B cell (primary cell): Measurements from ENCODE around the gene ITPKC. TPM values are rescaled to one million over a fixed set of nuclear protein-coding genes. Genes with fewer than 3 reads are reported as not detected.

ENCODE experiments used
- ATAC-seq: fragments of 200-7000 bp; cut with Tn5 transposase; one replicate; pipeline ENCODE4 v1.10.0; 2021; ENCODE audit warnings: low read depth, mild to moderate bottlenecking, moderate number of reproducible peaks, moderate library complexity
- CTCF ChIA-PET: fragments of 350-600 bp; sonication (Branson Sonifier 250); formaldehyde crosslinking; loops from one replicate; lab custom pipeline; 2021; ENCODE audit warnings: antibody characterized with exemption, inconsistent platforms; lab: Charles Lee
- POLR2A ChIA-PET: fragments of 350-600 bp; sonication (Branson Sonifier 250); formaldehyde crosslinking; loops from one replicate; lab custom pipeline; 2021; ENCODE audit warnings: antibody characterized with exemption; lab: Charles Lee
- DNase-seq: peaks from one replicate; pipeline ENCODE4 v3.0.0; 2013
- H2AFZ ChIP-seq: 2 replicates; pipeline ENCODE4 v1.6.1; 2012; ENCODE audit warnings: mild to moderate bottlenecking, low read depth, low read length; ENCODE audit not compliant: insufficient read depth, poor library complexity, severe bottlenecking
- H3K27ac ChIP-seq, 2 donors: 1 replicate in 1 of 2; 2 replicates in 1 of 2; pipeline ENCODE4 v1.5.1; 2012 to 2013; ENCODE audit warnings: low read length in 2 of 2, mild to moderate bottlenecking in 2 of 2, moderate library complexity in 1 of 2
- H3K27me3 ChIP-seq, 4 experiments: fragments of 200-600 bp in 1 of 4; sonication (generic) in 1 of 4; replicated peaks in 1 of 4; 1 replicate in 2 of 4; 2 replicates in 2 of 4; pipeline versions ENCODE4 v1.6.1 to v1.7.0; 2013 to 2016; ENCODE audit warnings: low read length in 3 of 4, mild to moderate bottlenecking in 2 of 4, mixed read lengths in 1 of 4, moderate library complexity in 1 of 4; ENCODE audit not compliant: insufficient read depth in 4 of 4, control insufficient read depth in 3 of 4; ENCODE audit errors: control extremely low read depth in 1 of 4
- H3K36me3 ChIP-seq, 2 experiments: replicated peaks in 1 of 2; 1 replicate in 1 of 2; 2 replicates in 1 of 2; pipeline versions ENCODE4 v1.6.1 to v1.7.1; 2013; ENCODE audit warnings: low read length in 1 of 2; ENCODE audit not compliant: insufficient read depth in 2 of 2, control insufficient read depth in 1 of 2; ENCODE audit errors: control extremely low read depth in 1 of 2, extremely low read depth in 1 of 2
- H3K4me1 ChIP-seq, 2 donors: fragments of 200-600 bp in 1 of 2; sonication (generic) in 1 of 2; 1 replicate in 1 of 2; 2 replicates in 1 of 2; pipeline versions ENCODE4 v1.5.1 to v1.6.1; 2013 to 2017; ENCODE audit warnings: low read length in 2 of 2; ENCODE audit not compliant: control insufficient read depth in 2 of 2, insufficient read depth in 2 of 2
- H3K4me2 ChIP-seq: replicated peaks from 2 replicates; pipeline ENCODE3; 2012; ENCODE audit warnings: mild to moderate bottlenecking, low read depth, low read length; ENCODE audit not compliant: poor library complexity, severe bottlenecking
- H3K4me3 ChIP-seq, 5 experiments: fragments of 200-600 bp in 1 of 5; sonication (generic) in 1 of 5; 1 replicate in 3 of 5; 2 replicates in 2 of 5; pipeline versions ENCODE4 v1.5.1 to v1.7.0; 2011 to 2016; ENCODE audit warnings: low read length in 4 of 5, mild to moderate bottlenecking in 4 of 5, low read depth in 2 of 5, control low read depth in 1 of 5, moderate library complexity in 1 of 5; ENCODE audit not compliant: insufficient read depth in 1 of 5; ENCODE audit errors: control extremely low read depth in 1 of 5, extremely low read depth in 1 of 5
- H3K79me2 ChIP-seq: fragments of 200-600 bp; sonication (generic); one replicate; pipeline ENCODE4 v1.6.0; 2016; ENCODE audit warnings: low read length; ENCODE audit not compliant: control insufficient read depth, insufficient read depth
- H3K9ac ChIP-seq: fragments of 200-600 bp; sonication (generic); 2 replicates; pipeline ENCODE4 v1.6.1; 2017; ENCODE audit warnings: mild to moderate bottlenecking, low read length, moderate library complexity
- H3K9me3 ChIP-seq, 3 donors: one replicate each; pipeline versions ENCODE4 v1.6.1 to v1.7.1; 2013; ENCODE audit warnings: low read length in 2 of 3; ENCODE audit not compliant: control insufficient read depth in 2 of 3, insufficient read depth in 1 of 3; ENCODE audit errors: control extremely low read depth in 1 of 3
- H4K20me1 ChIP-seq: 2 replicates; pipeline ENCODE4 v1.6.0; 2012; ENCODE audit warnings: mild to moderate bottlenecking, low read length; ENCODE audit not compliant: insufficient read depth, control insufficient read depth, poor library complexity, severe bottlenecking
- H3K27ac Mint-ChIP-seq: one replicate; pipeline ENCODE4 v1.8.0; 2021; ENCODE audit warnings: mixed read lengths
- H3K27me3 Mint-ChIP-seq: one replicate; pipeline ENCODE4 v1.8.0; 2021; ENCODE audit warnings: mixed read lengths
- H3K4me1 Mint-ChIP-seq: one replicate; pipeline ENCODE4 v1.8.0; 2021; ENCODE audit warnings: mixed read lengths
- H3K4me3 Mint-ChIP-seq: one replicate; pipeline ENCODE4 v1.8.0; 2021; ENCODE audit warnings: mixed read lengths
- H3K9me3 Mint-ChIP-seq: one replicate; pipeline ENCODE4 v1.8.0; 2022; ENCODE audit warnings: mixed read lengths; ENCODE audit not compliant: insufficient read depth
- CTCF ChIP-seq: fragments of 200-600 bp; IDR thresholded peaks from one replicate; pipeline ENCODE4 v1.8.0; 2022; ENCODE audit warnings: antibody characterized with exemption, mild to moderate bottlenecking
- EZH2 ChIP-seq: IDR thresholded peaks from 2 replicates; pipeline ENCODE4 v1.6.1; 2012; ENCODE audit warnings: borderline replicate concordance, low read depth, mild to moderate bottlenecking, moderate library complexity, low read length; ENCODE audit not compliant: insufficient read depth, poor library complexity, severe bottlenecking
- WGBS: methylation state at CpG from one replicate; pipeline ENCODE4 v1.1.5; 2013; ENCODE audit warnings: missing lambda C conversion rate; ENCODE audit not compliant: insufficient coverage; 5-methylcytosine and 5-hydroxymethylcytosine counted together
- intact Hi-C: fragments of 100-400 bp; cut with micrococcal nuclease; formaldehyde crosslinking; loops from one replicate; pipeline ENCODE4 v1.10.0; 2022
- polyA plus RNA-seq: library from polyadenylated mRNA; depleted of rRNA; stranded (reverse); fragments of >200 nt; gene quantifications from 2 replicates; pipeline ENCODE4 v1.2.3, GENCODE V29; 2012
- total RNA-seq, 2 donors: library from RNA; stranded (reverse); fragments of 120-200 nt in 1 of 2; gene quantifications; 1 replicate in 1 of 2; 2 replicates in 1 of 2; pipeline versions ENCODE4 v1.2.3 to v1.2.4, GENCODE V29; 2013 to 2022

ITPKC gene
- total and polyA plus RNA-seq, 2 donors (not counting 1 experiment from before 2014, with no cell fraction given): 8.7 to 16.0 TPM

- peak overlapping the region; percentile 89 for H3K4me2 ChIP-seq
- peaks cover 50 to 66% of the 10 kb centered on the region in 2 donors for H3K4me1 ChIP-seq
- POLR2A ChIA-PET: interaction anchor here (0.5 to 4.6 kb wide), 25 partner anchors 10 to 1359 kb away, joined by 3 to 99 read pairs (median 5); partner anchors contain the start of genes ACTMAP, B9D2, COQ8B and EGLN2
- peaks cover 39% of the 10 kb centered on the region for H3K79me2 ChIP-seq
- H3K27me3 ChIP-seq: no peaks in the 10 kb centered on the region
- H3K27ac Mint-ChIP-seq: peak overlapping the region; percentile 99
- DNase-seq (no peak), ATAC-seq (no peak)
- peak overlapping the region; percentile 99 for H3K4me3 Mint-ChIP-seq
- H3K4me1 Mint-ChIP-seq: peaks cover 64% of the 10 kb centered on the region
- no peak overlapping the region for H2AFZ ChIP-seq
- H3K27ac ChIP-seq: peak overlapping the region; percentile 97 to 99
- no peaks in the 10 kb centered on the region for H3K27me3 Mint-ChIP-seq
- TF ChIP-seq EZH2: no peak
- TF ChIP-seq CTCF: no peak
- intact Hi-C loops: loop anchor here (1.0 to 5.0 kb wide), 5 partner anchors 27 to 1365 kb away; partner anchors contain the start of genes ACTMAP, COQ8B, PLEKHG2 and SERTAD3
- 0% methylated on average over 6 of the region's 10 CpGs for WGBS
- peak overlapping the region; percentile 67 to 100 (median 87) for H3K4me3 ChIP-seq
- CTCF ChIA-PET: interaction anchor here (0.7 to 5.2 kb wide), 15 partner anchors 9 to 485 kb away, joined by 3 to 48 read pairs (median 6); partner anchors contain the start of genes ACTMAP, COQ8B, EGLN2 and ITPKC
- H3K9ac ChIP-seq: peak overlapping the region; percentile 95
- peaks cover 0 to 18% of the 10 kb centered on the region in 2 experiments for H3K36me3 ChIP-seq
- peaks cover 25% of the 10 kb centered on the region for H4K20me1 ChIP-seq
- peaks cover 0 to 5% (median 0%) of the 10 kb centered on the region in 3 donors for H3K9me3 ChIP-seq
- no peaks in the 10 kb centered on the region for H3K9me3 Mint-ChIP-seq
These were observed 60.7 kb downstream of the ITPKC start for GRCh38 chr19:40777645-40777936.
